GM12878 (cell line): ENCODE results near the gene TSC22D3. TPM values are rescaled to one million over a fixed set of nuclear protein-coding genes. Genes with fewer than 3 reads are reported as not detected.
A peak's percentile ranks its signal among the peaks of the same experiment; 100 is the strongest.

Experiments used
- ATAC-seq: fragments of 200-7000 bp; cut with Tn5 transposase; 3 replicates; pipeline ENCODE4 v1.9.1; 2020; ENCODE audit warnings: mild to moderate bottlenecking, moderate library complexity
- BruUV-seq: library from RNA; stranded (reverse); fragments of 400-500 nt; replicated peaks from 2 replicates; lab custom pipeline; 2021; lab: Mats Ljungman, UMichigan
- CTCF ChIA-PET: fragments of 300-600 bp; sonication (Branson Sonifier 250); formaldehyde crosslinking; extraction: SDS; loops from one replicate; lab custom pipeline; 2021; ENCODE audit warnings: inconsistent platforms; lab: Yijun Ruan, JAX
- POLR2A ChIA-PET: fragments of 350-600 bp; formaldehyde crosslinking; extraction: SDS; loops from one replicate; lab custom pipeline; 2021; ENCODE audit warnings: inconsistent platforms; lab: Charles Lee
- RAD21 ChIA-PET: fragments of 300-600 bp; sonication (Branson Sonifier 250); formaldehyde crosslinking; loops from one replicate; lab custom pipeline; 2023; ENCODE audit warnings: antibody characterized with exemption; ENCODE audit not compliant: unreplicated experiment; lab: Charles Lee
- SMC1A ChIA-PET: fragments of 300-600 bp; sonication (Branson Sonifier 250); formaldehyde crosslinking; loops from one replicate; lab custom pipeline; 2023; ENCODE audit not compliant: unreplicated experiment, uncharacterized antibody; lab: Charles Lee
- DNase-seq: peaks from one replicate; pipeline ENCODE4 v3.0.0-alpha.2; 2011; ENCODE audit warnings: low read depth, low spot score
- FAIRE-seq: peaks from 3 replicates; lab custom pipeline; 2011; peaks lifted over from hg19 to GRCh38; lab: Jason Lieb, UNC
- H2AFZ ChIP-seq: 2 replicates; pipeline ENCODE4 v1.6.0; 2011; ENCODE audit warnings: low read depth, low read length, control low read depth; ENCODE audit not compliant: control insufficient read depth
- H3K27ac ChIP-seq: 2 replicates; pipeline ENCODE4 v1.5.1; 2011; ENCODE audit warnings: control low read depth; ENCODE audit not compliant: control insufficient read depth, insufficient read depth
- H3K27me3 ChIP-seq, 2 experiments: replicated peaks in 1 of 2; 2 replicates each; pipeline versions ENCODE4 v1.6.0 to v1.6.1; 2011; ENCODE audit warnings: low read length in 1 of 2; ENCODE audit not compliant: control insufficient read depth in 2 of 2, insufficient read depth in 2 of 2
- H3K36me3 ChIP-seq, 2 experiments: 2 replicates each; pipeline ENCODE4 v1.5.1; 2011; ENCODE audit warnings: low read length in 1 of 2; ENCODE audit not compliant: control insufficient read depth in 2 of 2, insufficient read depth in 2 of 2
- H3K4me1 ChIP-seq: 2 replicates; pipeline ENCODE4 v1.6.1; 2011; ENCODE audit warnings: mild to moderate bottlenecking, low read length, moderate library complexity, mixed read lengths; ENCODE audit not compliant: control insufficient read depth, insufficient read depth
- H3K4me2 ChIP-seq: 2 replicates; pipeline ENCODE4 v1.6.0; 2011; ENCODE audit warnings: control low read depth; ENCODE audit not compliant: control insufficient read depth, insufficient read depth
- H3K4me3 ChIP-seq: fragments of 200-600 bp; sonication (generic); 2 replicates; pipeline ENCODE4 v1.5.1; 2016
- H3K79me2 ChIP-seq: 2 replicates; pipeline ENCODE4 v1.6.0; 2011; ENCODE audit warnings: low read length; ENCODE audit not compliant: control insufficient read depth, insufficient read depth
- H3K9ac ChIP-seq: 2 replicates; pipeline ENCODE4 v1.8.0; 2011; ENCODE audit warnings: low read length, control low read depth, mixed read lengths; ENCODE audit not compliant: control insufficient read depth, insufficient read depth
- H3K9me3 ChIP-seq: replicated peaks from 3 replicates; pipeline ENCODE4 v1.5.1; 2011; ENCODE audit warnings: mild to moderate bottlenecking, low read length; ENCODE audit not compliant: control insufficient read depth, insufficient read depth
- H4K20me1 ChIP-seq: 2 replicates; pipeline ENCODE4 v1.6.0; 2011; ENCODE audit not compliant: control insufficient read depth, insufficient read depth
- ATF3 ChIP-seq: IDR thresholded peaks from 2 replicates; pipeline ENCODE4 v1.6.1; 2011; ENCODE audit warnings: low read depth, mild to moderate bottlenecking, low read length, moderate library complexity, borderline replicate concordance; ENCODE audit errors: extremely low read depth
- BRCA1 ChIP-seq: IDR thresholded peaks from 2 replicates; pipeline ENCODE4 v1.6.1; 2011; ENCODE audit warnings: low read depth, low read length, improper control_type of control experiment
- CBX5 ChIP-seq: sonication (generic); IDR thresholded peaks from 2 replicates; pipeline ENCODE4 v1.6.1; 2016; ENCODE audit warnings: low read depth, moderate library complexity, mild to moderate bottlenecking, inconsistent platforms
- ELK1 ChIP-seq: IDR thresholded peaks from 2 replicates; pipeline ENCODE4 v1.6.1; 2012; ENCODE audit warnings: low read depth, low read length, improper control_type of control experiment
- ESRRA ChIP-seq: IDR thresholded peaks from 2 replicates; pipeline ENCODE4 v1.6.1; 2012; ENCODE audit warnings: mild to moderate bottlenecking, low read length, improper control_type of control experiment
- HDAC6 ChIP-seq: fragments of 200-600 bp; sonication (generic); IDR thresholded peaks from one replicate; pipeline ENCODE4 v1.8.0; 2017; ENCODE audit warnings: antibody characterized with exemption; ENCODE audit not compliant: unreplicated experiment
- IKZF1 ChIP-seq: fragments of 450-650 bp; conservative IDR thresholded peaks from 2 replicates; pipeline ENCODE4 v1.6.1; 2017; ENCODE audit warnings: antibody characterized with exemption, mild to moderate bottlenecking
- KAT2A ChIP-seq: conservative IDR thresholded peaks from 2 replicates; pipeline ENCODE4 v1.6.1; 2011; ENCODE audit warnings: low read depth, low read length; ENCODE audit not compliant: control insufficient read depth
- NFIC ChIP-seq: IDR thresholded peaks from 2 replicates; pipeline ENCODE4 v1.6.1; 2012; ENCODE audit warnings: low read depth, mild to moderate bottlenecking, inconsistent platforms, low read length, moderate library complexity
- PML ChIP-seq: IDR thresholded peaks from 2 replicates; pipeline ENCODE4 v1.6.1; 2012; ENCODE audit warnings: low read length, inconsistent platforms
- STAT1 ChIP-seq: fragments of 450-650 bp; conservative IDR thresholded peaks from 2 replicates; pipeline ENCODE4 v1.6.1; 2014; ENCODE audit warnings: antibody characterized with exemption, mild to moderate bottlenecking
- ZBTB4 ChIP-seq: fragments of 450-650 bp; formaldehyde crosslinking; IDR thresholded peaks from 2 replicates; pipeline ENCODE4 v1.4.0; 2022; ENCODE audit warnings: mild to moderate bottlenecking, moderate library complexity
- ZNF592 ChIP-seq: fragments of 450-650 bp; IDR thresholded peaks from 2 replicates; pipeline ENCODE4 v1.6.1; 2017; ENCODE audit warnings: mild to moderate bottlenecking, moderate library complexity
- WGBS: methylation state at CpG from one replicate; pipeline ENCODE4 v1.1.6; 2016; ENCODE audit warnings: low lambda C conversion rate; ENCODE audit not compliant: insufficient replicate concordance, insufficient coverage; ENCODE audit errors: missing lambda C conversion rate; 5-methylcytosine and 5-hydroxymethylcytosine counted together
- in situ Hi-C: fragments of 300-500 bp; cut with MboI; formaldehyde crosslinking; loops from 9 replicates; pipeline ENCODE4 v1.14.3; 2018; ENCODE audit warnings: mixed read lengths
- intact Hi-C: fragments of 100-400 bp; cut with micrococcal nuclease; formaldehyde crosslinking; loops from one replicate; pipeline ENCODE4 v1.14.2; 2022; ENCODE audit not compliant: unreplicated experiment
- polyA plus RNA-seq, 11 experiments: library from polyadenylated mRNA; depleted of rRNA in 4 of 11; unstranded in 6 of 11; stranded (reverse) in 5 of 11; fragments of >200 nt; fragmentation: Nextera tagmentation in 4 of 11; fragmentation: Illumina TruSeq in 1 of 11; extraction: Ambion mirVana in 4 of 11; extraction: Trizol in 1 of 11; gene quantifications; 1 replicate in 1 of 11; 2 replicates in 10 of 11; pipeline versions ENCODE4 v1.2.1 to v1.2.3, GENCODE V29; 2011 to 2016; ENCODE audit warnings: inconsistent platforms in 2 of 11, missing spikeins in 2 of 11, low read depth in 1 of 11
- total RNA-seq, 4 experiments: library from RNA; depleted of rRNA in 3 of 4; stranded (reverse); fragments of >200 nt in 3 of 4; fragmentation: Illumina TruSeq in 1 of 4; extraction: Trizol in 1 of 4; gene quantifications; 2 replicates each; pipeline versions ENCODE4 v1.2.1 to v1.2.3, GENCODE V29; 2013 to 2021

Gene TSC22D3
- total and polyA plus RNA-seq, 10 of the 15 experiments (the other 5 are each of a cell fraction or from before 2014, with no cell fraction given) = 4.6 to 122 (median 16.1) TPM

GRCh38 chrX:107742700-107743191, 32.8 kb downstream of the TSC22D3 start:
- H3K36me3 ChIP-seq = no peaks in the 10 kb centered on the region
- ChIA-PET CTCF (interaction anchor here (2.9 kb wide), 1 partner anchor 26 kb away, joined by 12 read pairs; no protein-coding TSS in a partner anchor), RAD21 (interaction anchor here (1.0 to 1.1 kb wide), 3 partner anchors 18 to 32 kb away, joined by 3 read pairs; no protein-coding TSS in a partner anchor), SMC1A (interaction anchor here (1.1 to 4.4 kb wide), 4 partner anchors 13 to 70 kb away, joined by 3 to 28 read pairs (median 16); partner anchors contain the start of genes NCBP2L and TSC22D3), POLR2A (interaction anchor here (1.0 kb wide), 1 partner anchor 17 kb away, joined by 3 read pairs; no protein-coding TSS in a partner anchor)
- no peaks in the 10 kb centered on the region; a peak in 1 of 4 replicates for H3K27me3 ChIP-seq
- FAIRE-seq = no peak
- intact Hi-C loops (no loop called here), in situ Hi-C loops (no loop called here)
- no peak overlapping the region for H3K4me2 ChIP-seq
- no peaks in the 10 kb centered on the region for H3K79me2 ChIP-seq
- no peak for DNase-seq
- no peak for TF ChIP-seq HDAC6
- no peak for TF ChIP-seq NFIC
- no peak for TF ChIP-seq BRCA1
- TF ChIP-seq ATF3 = no peak
- TF ChIP-seq IKZF1 = no peak
- TF ChIP-seq ZBTB4 (CRISPR knock-in tag) = no peak
- TF ChIP-seq KAT2A = no peak
- TF ChIP-seq PML = no peak
- no peak for TF ChIP-seq STAT1
- no peak for TF ChIP-seq ELK1
- TF ChIP-seq ESRRA = no peak
- no peak for TF ChIP-seq ZNF592
- no peak for TF ChIP-seq CBX5
- ATAC-seq = no peak
- no TSS peak for BruUV-seq
- 58% methylated on average over 19 of the region's 23 CpGs for WGBS
- H3K27ac ChIP-seq = no peak overlapping the region
- peaks cover 6% of the 10 kb centered on the region for H3K4me1 ChIP-seq
- H3K9me3 ChIP-seq = no peaks in the 10 kb centered on the region
- H2AFZ ChIP-seq = peak overlapping the region; percentile 71; the same call in 1 of the 2 replicates
- H4K20me1 ChIP-seq = no peaks in the 10 kb centered on the region
- H3K4me3 ChIP-seq = no peak overlapping the region
- no peak overlapping the region for H3K9ac ChIP-seq
